HepG2 (cell line): ENCODE results near the gene ADH4. TPM values are rescaled to one million over a fixed set of nuclear protein-coding genes. Genes with fewer than 3 reads are reported as not detected.
A peak's percentile ranks its signal among the peaks of the same experiment; 100 is the strongest.
"Not testable (repeated sequence)": the region's sequence is repeated elsewhere in the genome, so short reads cannot be mapped to it uniquely, and the experiment has no call there.

Source experiments
- ATAC-seq: fragments of 200-7000 bp; cut with Tn5 transposase; 3 replicates; pipeline ENCODE4 v1.9.1; 2020; ENCODE audit warnings: mild to moderate bottlenecking, moderate library complexity
- BruUV-seq: library from RNA; stranded (reverse); fragments of 400-500 nt; replicated peaks from 2 replicates; lab custom pipeline; 2021; lab: Mats Ljungman, UMichigan
- CTCF ChIA-PET: fragments of 300-600 bp; formaldehyde crosslinking; extraction: SDS; loops from one replicate; lab custom pipeline; 2021; ENCODE audit warnings: low total read pairs, inconsistent platforms, low intra/inter-chr PET ratio; lab: Yijun Ruan, JAX
- POLR2A ChIA-PET: fragments of 350-600 bp; sonication (Branson Sonifier 250); formaldehyde crosslinking; loops from one replicate; lab custom pipeline; 2020; ENCODE audit warnings: antibody characterized with exemption, inconsistent platforms; lab: Yijun Ruan, JAX
- DNase-seq: peaks from one replicate; pipeline ENCODE4 v3.0.0-alpha.2; 2015; ENCODE audit warnings: low spot score
- FAIRE-seq: peaks from 3 replicates; lab custom pipeline; 2011; peaks lifted over from hg19 to GRCh38; lab: Jason Lieb, UNC
- H2AFZ ChIP-seq: one replicate; pipeline ENCODE4 v1.6.1; 2011; ENCODE audit warnings: low read length, inconsistent platforms
- H3K27ac ChIP-seq: fragments of 300-600 bp; 3 replicates; pipeline ENCODE4 v1.8.0; 2011; ENCODE audit warnings: mixed run types, mild to moderate bottlenecking, mixed read lengths, low read length, inconsistent platforms; ENCODE audit not compliant: insufficient read depth; ENCODE audit errors: extremely low read length
- H3K27me3 ChIP-seq, 2 experiments: fragments of 200-600 bp in 1 of 2; 2 replicates in 1 of 2; 3 replicates in 1 of 2; pipeline versions ENCODE4 v1.6.0 to v1.8.0; 2011; ENCODE audit warnings: low read length in 2 of 2, mild to moderate bottlenecking in 2 of 2, moderate library complexity in 2 of 2, inconsistent platforms in 1 of 2; ENCODE audit not compliant: insufficient read depth in 2 of 2, control insufficient read depth in 1 of 2
- H3K36me3 ChIP-seq, 2 experiments: fragments of 200-600 bp in 1 of 2; replicated peaks in 1 of 2; 2 replicates in 1 of 2; 3 replicates in 1 of 2; pipeline versions ENCODE4 v1.5.1 to v1.8.0; 2011; ENCODE audit warnings: low read length in 2 of 2, inconsistent platforms in 1 of 2; ENCODE audit not compliant: insufficient read depth in 2 of 2, control insufficient read depth in 1 of 2
- H3K4me1 ChIP-seq: 2 replicates; pipeline ENCODE4 v1.5.1; 2012; ENCODE audit warnings: low read length, inconsistent platforms; ENCODE audit not compliant: insufficient read depth
- H3K4me2 ChIP-seq: 2 replicates; pipeline ENCODE4 v1.6.0; 2011; ENCODE audit warnings: low read depth, low read length, inconsistent platforms
- H3K4me3 ChIP-seq, 3 experiments: fragments of 200-600 bp in 1 of 3; sonication (generic), shearing (Covaris generic) in 1 of 3; replicated peaks in 1 of 3; 2 replicates each; pipeline ENCODE4 v1.5.1; 2011 to 2016; ENCODE audit warnings: low read length in 3 of 3, inconsistent platforms in 2 of 3, low read depth in 2 of 3, mild to moderate bottlenecking in 2 of 3, control low read depth in 1 of 3, mixed read lengths in 1 of 3; ENCODE audit not compliant: insufficient read depth in 1 of 3
- H3K79me2 ChIP-seq: one replicate; pipeline ENCODE4 v1.6.1; 2011; ENCODE audit warnings: low read length, inconsistent platforms; ENCODE audit not compliant: insufficient read depth
- H3K9ac ChIP-seq: 2 replicates; pipeline ENCODE4 v1.6.0; 2011; ENCODE audit warnings: mild to moderate bottlenecking, low read depth, low read length, inconsistent platforms; ENCODE audit not compliant: insufficient read depth
- H3K9me3 ChIP-seq: 2 replicates; pipeline ENCODE4 v1.5.1; 2012; ENCODE audit warnings: mild to moderate bottlenecking, low read length
- H4K20me1 ChIP-seq: 2 replicates; pipeline ENCODE4 v1.6.0; 2011; ENCODE audit warnings: inconsistent platforms, mild to moderate bottlenecking, low read length, moderate library complexity; ENCODE audit not compliant: insufficient read depth
- ARHGAP35 ChIP-seq: sonication (generic); formaldehyde crosslinking; IDR thresholded peaks from 2 replicates; pipeline ENCODE4 v1.9.0; 2022; ENCODE audit warnings: mild to moderate bottlenecking, inconsistent platforms, moderate library complexity, missing genetic modification reagents, borderline replicate concordance
- CEBPB ChIP-seq: IDR thresholded peaks from 2 replicates; pipeline ENCODE4 v1.6.1; 2011; ENCODE audit warnings: low read depth, low read length, improper control_type of control experiment, borderline replicate concordance
- CEBPG ChIP-seq: IDR thresholded peaks from 2 replicates; pipeline ENCODE4 v1.6.1; 2016
- HNF4G ChIP-seq, 2 experiments: sonication (generic) in 1 of 2; formaldehyde crosslinking in 1 of 2; IDR thresholded peaks; 2 replicates each; pipeline versions ENCODE4 v1.4.0 to v1.6.1; 2011 to 2020; ENCODE audit warnings: borderline replicate concordance in 2 of 2, low read depth in 2 of 2, mild to moderate bottlenecking in 2 of 2, low read length in 1 of 2, missing genetic modification reagents in 1 of 2, moderate library complexity in 1 of 2
- HOXD1 ChIP-seq: sonication (generic); formaldehyde crosslinking; IDR thresholded peaks from 2 replicates; pipeline ENCODE4 v1.5.0; 2020; ENCODE audit warnings: missing genetic modification reagents
- NFKB2 ChIP-seq: sonication (generic); formaldehyde crosslinking; IDR thresholded peaks from 2 replicates; pipeline ENCODE4 v1.4.0; 2020; ENCODE audit warnings: missing genetic modification reagents, borderline replicate concordance
- ZNF460 ChIP-seq: sonication (generic); formaldehyde crosslinking; IDR thresholded peaks from 2 replicates; pipeline ENCODE4 v1.5.1; 2020; ENCODE audit warnings: missing genetic modification reagents, mild to moderate bottlenecking, borderline replicate concordance
- ZNF619 ChIP-seq: sonication (generic); formaldehyde crosslinking; IDR thresholded peaks from 2 replicates; pipeline ENCODE4 v1.4.0; 2020; ENCODE audit warnings: mild to moderate bottlenecking, missing genetic modification reagents
- ZNF772 ChIP-seq: sonication (generic); formaldehyde crosslinking; IDR thresholded peaks from 2 replicates; pipeline ENCODE4 v1.5.0; 2020; ENCODE audit warnings: mild to moderate bottlenecking, missing genetic modification reagents
- ZNF850 ChIP-seq: sonication (generic); formaldehyde crosslinking; conservative IDR thresholded peaks from 2 replicates; pipeline ENCODE4 v1.9.0; 2021; ENCODE audit warnings: mild to moderate bottlenecking, missing genetic modification reagents
- ZXDC ChIP-seq: sonication (generic); formaldehyde crosslinking; IDR thresholded peaks from 2 replicates; pipeline ENCODE4 v1.5.0; 2020; ENCODE audit warnings: mild to moderate bottlenecking, missing genetic modification reagents
- whole genome bisulfite sequencing: methylation state at CpG from one replicate; pipeline ENCODE4 v1.1.6; 2017; ENCODE audit warnings: low lambda C conversion rate; 5-methylcytosine and 5-hydroxymethylcytosine counted together
- in situ Hi-C: cut with HindIII; loops from 2 replicates; pipeline ENCODE4 v1.10.0; 2017; ENCODE audit warnings: low pct_unique_long_range_greater_than_20kb; ENCODE audit not compliant: extremely low pct_ligation_motif_present
- intact Hi-C: fragments of 100-400 bp; cut with micrococcal nuclease; formaldehyde crosslinking; loops from one replicate; pipeline ENCODE4 v1.10.0; 2022; ENCODE audit not compliant: unreplicated experiment
- polyA plus RNA-seq, 8 experiments: library from polyadenylated mRNA; depleted of rRNA in 3 of 8; stranded (reverse) in 7 of 8; unstranded in 1 of 8; fragments of >200 nt; fragmentation: Illumina TruSeq in 4 of 8; extraction: Trizol in 4 of 8; gene quantifications; 2 replicates each; pipeline versions ENCODE4 v1.2.1 to v1.2.3, GENCODE V29; 2011 to 2016; ENCODE audit warnings: low read depth in 4 of 8, missing spikeins in 1 of 8, mixed read lengths in 1 of 8; ENCODE audit not compliant: insufficient read depth in 1 of 8
- total RNA-seq, 5 experiments: library from RNA; depleted of rRNA; stranded (reverse); fragments of >200 nt; fragmentation: Illumina TruSeq; extraction: Trizol; gene quantifications; 2 replicates each; pipeline ENCODE4 v1.2.3, GENCODE V29; 2016; ENCODE audit warnings: low read depth in 1 of 5
- TF ChIP-seq, protein P1 (sequence below): sonication (generic); formaldehyde crosslinking; IDR thresholded peaks from 2 replicates; pipeline ENCODE4 v1.5.0; 2020; ENCODE audit warnings: mild to moderate bottlenecking, missing genetic modification reagents

ADH4 gene
- total and polyA plus RNA-seq, 2 of the 13 experiments (the other 11 are each of a cell fraction or from before 2014, with no cell fraction given): 24.3 to 31.1 TPM

DNA sequence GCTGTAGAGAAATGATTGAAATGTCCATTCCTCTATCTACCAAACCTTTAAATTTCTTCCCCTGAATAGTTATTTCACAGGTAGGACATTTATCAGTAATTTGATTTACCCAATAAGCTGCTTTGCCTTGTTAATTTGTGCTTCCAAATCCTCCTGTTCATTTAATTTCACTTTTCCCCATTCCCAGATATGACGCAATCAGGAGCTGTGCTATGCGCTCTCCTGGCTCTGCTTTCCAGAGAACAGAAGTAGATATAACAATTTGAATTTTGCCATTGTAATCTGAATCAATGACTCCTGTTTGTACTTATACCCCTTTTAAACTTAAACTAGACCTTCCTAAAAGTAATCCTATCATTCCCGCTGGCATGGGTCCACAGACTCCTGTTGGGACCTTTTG, 45.8 kb upstream of the ADH4 start:
- not testable (repeated sequence) for H4K20me1 ChIP-seq

GRCh38 chr4:99186029-99186428, 41.9 kb upstream of the ADH4 start:
- no peaks in the 10 kb centered on the region for H3K4me1 ChIP-seq
- no peak overlapping the region for H3K27ac ChIP-seq
- no peak overlapping the region for H2AFZ ChIP-seq
- H3K9me3 ChIP-seq: 0 out of 2 replicates have a peak, but pooled peaks cover 5% of the 10 kb centered on the region
- no peak for DNase-seq
- BruUV-seq: no TSS peak
- intact Hi-C loops: no loop called here
- H3K27me3 ChIP-seq: no peaks in the 10 kb centered on the region
- H3K4me3 ChIP-seq: no peak overlapping the region
- H3K4me2 ChIP-seq: no peak overlapping the region
- H3K36me3 ChIP-seq: no peaks in the 10 kb centered on the region
- in situ Hi-C loops: no loop called here
- H3K79me2 ChIP-seq: no peaks in the 10 kb centered on the region
- WGBS: 56% methylated on average over 1 of the region's 1 CpG
- no peak overlapping the region for H3K9ac ChIP-seq
- TF ChIP-seq HOXD1 (CRISPR knock-in tag) (no peak), ARHGAP35 (CRISPR knock-in tag) (no peak), NFKB2 (CRISPR knock-in tag) (no peak), ZNF850 (CRISPR knock-in tag) (no peak), ZNF619 (CRISPR knock-in tag) (no peak), HNF4G (IDR thresholded peaks at IDR 0.05; ENCODE audit: borderline replicate concordance, low read depth, low read length) (no peak), HNF4G (CRISPR knock-in tag; IDR thresholded peaks at IDR 0.05; ENCODE audit: borderline replicate concordance, low read depth) (no peak), ZNF772 (CRISPR knock-in tag) (no peak), ZNF460 (no peak), ZXDC (CRISPR knock-in tag) (no peak)
- TF ChIP-seq, protein P1, sequence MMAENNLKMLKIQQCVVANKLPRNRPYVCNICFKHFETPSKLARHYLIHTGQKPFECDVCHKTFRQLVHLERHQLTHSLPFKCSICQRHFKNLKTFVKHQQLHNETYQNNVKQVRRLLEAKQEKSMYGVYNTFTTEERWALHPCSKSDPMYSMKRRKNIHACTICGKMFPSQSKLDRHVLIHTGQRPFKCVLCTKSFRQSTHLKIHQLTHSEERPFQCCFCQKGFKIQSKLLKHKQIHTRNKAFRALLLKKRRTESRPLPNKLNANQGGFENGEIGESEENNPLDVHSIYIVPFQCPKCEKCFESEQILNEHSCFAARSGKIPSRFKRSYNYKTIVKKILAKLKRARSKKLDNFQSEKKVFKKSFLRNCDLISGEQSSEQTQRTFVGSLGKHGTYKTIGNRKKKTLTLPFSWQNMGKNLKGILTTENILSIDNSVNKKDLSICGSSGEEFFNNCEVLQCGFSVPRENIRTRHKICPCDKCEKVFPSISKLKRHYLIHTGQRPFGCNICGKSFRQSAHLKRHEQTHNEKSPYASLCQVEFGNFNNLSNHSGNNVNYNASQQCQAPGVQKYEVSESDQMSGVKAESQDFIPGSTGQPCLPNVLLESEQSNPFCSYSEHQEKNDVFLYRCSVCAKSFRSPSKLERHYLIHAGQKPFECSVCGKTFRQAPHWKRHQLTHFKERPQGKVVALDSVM: no peak
- FAIRE-seq: no peak
- ATAC-seq: no peak
- ChIA-PET POLR2A (no interaction called here), CTCF (no interaction called here)
- no peaks in the 10 kb centered on the region for H4K20me1 ChIP-seq

More for the DNA sequence above, 45.8 kb upstream of the ADH4 start:
- POLR2A ChIA-PET: interaction anchor here (0.6 kb wide), 1 partner anchor 266 kb away, joined by 4 read pairs; no protein-coding TSS in a partner anchor
- TF ChIP-seq CEBPB: peak; percentile 83
- TF ChIP-seq CEBPG (CRISPR knock-in tag): peak; percentile 73
- TF ChIP-seq, all 625 proteins: peak for 2; not testable (repeated sequence) for 623
- H2AFZ ChIP-seq, in situ Hi-C loops, H3K27ac ChIP-seq, BruUV-seq, ATAC-seq, H3K4me1 ChIP-seq, H3K79me2 ChIP-seq, H3K36me3 ChIP-seq, FAIRE-seq, CTCF ChIA-PET, H3K4me2 ChIP-seq, H3K4me3 ChIP-seq, DNase-seq, H3K27me3 ChIP-seq, intact Hi-C loops, H3K9ac ChIP-seq: not testable (repeated sequence)
- WGBS: 95% methylated on average over 3 of the region's 3 CpGs
- peaks cover 13% of the 10 kb centered on the region for H3K9me3 ChIP-seq
